GM21381 (cell line): Measurements from ENCODE around the gene ATF7IP.

ENCODE experiments used
- ATAC-seq: cut with Tn5 transposase; IDR thresholded peaks from one replicate; pipeline ENCODE4 v1.9.1; 2021; ENCODE audit warnings: mild to moderate bottlenecking, moderate library complexity; ENCODE audit not compliant: unreplicated experiment

The ATF7IP gene

GRCh38 chr12:14479004-14479403, 113.5 kb downstream of the ATF7IP start:
- ATAC-seq: no peak

GRCh38 chr12:14481201-14481600, 115.7 kb downstream of the ATF7IP start:
- ATAC-seq: no peak

- no peak for ATAC-seq
Observed at GRCh38 chr12:14482361-14482760, 116.9 kb downstream of the ATF7IP start.

- no peak for ATAC-seq
Observed at GRCh38 chr12:14482886-14483285, 117.4 kb downstream of the ATF7IP start.

- no peak for ATAC-seq
Observed at GRCh38 chr12:14495326-14495725, 129.8 kb downstream of the ATF7IP start.

GRCh38 chr12:14505626-14506596, 140.4 kb downstream of the ATF7IP start:
- no peak for ATAC-seq

GRCh38 chr12:14510574-14510973, 145.1 kb downstream of the ATF7IP start:
- no peak for ATAC-seq

GRCh38 chr12:14514154-14514842, 148.8 kb downstream of the ATF7IP start:
- ATAC-seq: no peak

GRCh38 chr12:14514946-14515345, 149.5 kb downstream of the ATF7IP start:
- no peak for ATAC-seq

GRCh38 chr12:14521822-14522221, 156.3 kb downstream of the ATF7IP start:
- no peak for ATAC-seq

- no peak for ATAC-seq
Observed at GRCh38 chr12:14525964-14526363, 160.5 kb downstream of the ATF7IP start.

- ATAC-seq: no peak
Observed at GRCh38 chr12:14532152-14532551, 166.7 kb downstream of the ATF7IP start.

- ATAC-seq: no peak
Observed at GRCh38 chr12:14537088-14537487, 171.6 kb downstream of the ATF7IP start.

- no peak for ATAC-seq
Observed at GRCh38 chr12:14540801-14541462, 175.4 kb downstream of the ATF7IP start.

GRCh38 chr12:14545144-14546124, 180.0 kb downstream of the ATF7IP start:
- no peak for ATAC-seq

GRCh38 chr12:14547571-14547970, 182.1 kb downstream of the ATF7IP start:
- ATAC-seq: no peak

GRCh38 chr12:14548609-14549008, 183.1 kb downstream of the ATF7IP start:
- no peak for ATAC-seq
